Measurements from ENCODE around the gene TMCO4. TPM values are rescaled to one million over a fixed set of nuclear protein-coding genes. Genes with fewer than 3 reads are reported as not detected.
A peak's percentile ranks its signal among the peaks of the same experiment; 100 is the strongest.

The TMCO4 gene
- total RNA-seq, 1 donor from 2014 or later = 4.1 TPM

- Mint-ChIP-seq H3K36me3 (ENCODE audit: low read depth, unreplicated experiment) (no peaks in the 10 kb centered on the region), H3K27ac (ENCODE audit: unreplicated experiment) (no peak overlapping the region), H3K4me3 (ENCODE audit: unreplicated experiment) (no peak overlapping the region)
These were observed 84.1 kb downstream of the TMCO4 start for GRCh38 chr1:19715334-19716203.

GRCh38 chr1:19712928-19713327 is 86.8 kb downstream of the TMCO4 start:
- Mint-ChIP-seq H3K9me3 (ENCODE audit: unreplicated experiment) (no peaks in the 10 kb centered on the region), H3K36me3 (ENCODE audit: low read depth, unreplicated experiment) (no peaks in the 10 kb centered on the region), H3K27ac (ENCODE audit: unreplicated experiment) (no peak overlapping the region), H3K27me3 (ENCODE audit: unreplicated experiment) (no peaks in the 10 kb centered on the region), H3K4me3 (ENCODE audit: unreplicated experiment) (no peak overlapping the region), H3K4me1 (ENCODE audit: unreplicated experiment) (no peaks in the 10 kb centered on the region)
- DNase-seq (ENCODE audit: low spot score) = no peak
- TF ChIP-seq, protein P1, sequence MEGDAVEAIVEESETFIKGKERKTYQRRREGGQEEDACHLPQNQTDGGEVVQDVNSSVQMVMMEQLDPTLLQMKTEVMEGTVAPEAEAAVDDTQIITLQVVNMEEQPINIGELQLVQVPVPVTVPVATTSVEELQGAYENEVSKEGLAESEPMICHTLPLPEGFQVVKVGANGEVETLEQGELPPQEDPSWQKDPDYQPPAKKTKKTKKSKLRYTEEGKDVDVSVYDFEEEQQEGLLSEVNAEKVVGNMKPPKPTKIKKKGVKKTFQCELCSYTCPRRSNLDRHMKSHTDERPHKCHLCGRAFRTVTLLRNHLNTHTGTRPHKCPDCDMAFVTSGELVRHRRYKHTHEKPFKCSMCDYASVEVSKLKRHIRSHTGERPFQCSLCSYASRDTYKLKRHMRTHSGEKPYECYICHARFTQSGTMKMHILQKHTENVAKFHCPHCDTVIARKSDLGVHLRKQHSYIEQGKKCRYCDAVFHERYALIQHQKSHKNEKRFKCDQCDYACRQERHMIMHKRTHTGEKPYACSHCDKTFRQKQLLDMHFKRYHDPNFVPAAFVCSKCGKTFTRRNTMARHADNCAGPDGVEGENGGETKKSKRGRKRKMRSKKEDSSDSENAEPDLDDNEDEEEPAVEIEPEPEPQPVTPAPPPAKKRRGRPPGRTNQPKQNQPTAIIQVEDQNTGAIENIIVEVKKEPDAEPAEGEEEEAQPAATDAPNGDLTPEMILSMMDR (IDR thresholded peaks at IDR 0.05; ENCODE audit: unreplicated experiment) = no peak

More at GRCh38 chr1:19715334-19716203, 84.1 kb downstream of the TMCO4 start:
- DNase-seq (ENCODE audit: low spot score) = peak; percentile 96
- TF ChIP-seq, protein P1 (IDR thresholded peaks at IDR 0.05; ENCODE audit: unreplicated experiment) = peak; percentile 83
- Mint-ChIP-seq H3K9me3 (ENCODE audit: unreplicated experiment) (no peaks in the 10 kb centered on the region), H3K4me1 (ENCODE audit: unreplicated experiment) (no peaks in the 10 kb centered on the region), H3K27me3 (ENCODE audit: unreplicated experiment) (no peaks in the 10 kb centered on the region)

GRCh38 chr1:19710825-19711611 is 88.7 kb downstream of the TMCO4 start:
- Mint-ChIP-seq H3K27me3 (ENCODE audit: unreplicated experiment) (no peaks in the 10 kb centered on the region), H3K4me3 (ENCODE audit: unreplicated experiment) (no peak overlapping the region), H3K9me3 (ENCODE audit: unreplicated experiment) (no peaks in the 10 kb centered on the region), H3K4me1 (ENCODE audit: unreplicated experiment) (no peaks in the 10 kb centered on the region), H3K36me3 (ENCODE audit: low read depth, unreplicated experiment) (no peaks in the 10 kb centered on the region), H3K27ac (ENCODE audit: unreplicated experiment) (no peak overlapping the region)
- TF ChIP-seq, protein P1 (IDR thresholded peaks at IDR 0.05; ENCODE audit: unreplicated experiment) = no peak
- DNase-seq (ENCODE audit: low spot score) = no peak

- peaks cover 2% of the 10 kb centered on the region for H3K4me1 Mint-ChIP-seq (ENCODE audit: unreplicated experiment)
- TF ChIP-seq, protein P1 (IDR thresholded peaks at IDR 0.05; ENCODE audit: unreplicated experiment) = no peak
- H3K9me3 Mint-ChIP-seq (ENCODE audit: unreplicated experiment) = no peaks in the 10 kb centered on the region
- no peak overlapping the region for H3K27ac Mint-ChIP-seq (ENCODE audit: unreplicated experiment)
- no peaks in the 10 kb centered on the region for H3K27me3 Mint-ChIP-seq (ENCODE audit: unreplicated experiment)
- H3K36me3 Mint-ChIP-seq (ENCODE audit: low read depth, unreplicated experiment) = no peaks in the 10 kb centered on the region
- no peak overlapping the region for H3K4me3 Mint-ChIP-seq (ENCODE audit: unreplicated experiment)
- no peak for DNase-seq (ENCODE audit: low spot score)
These were observed 90.4 kb downstream of the TMCO4 start for GRCh38 chr1:19709260-19709793.

All from endothelial cell (in vitro differentiated cells).